Neural crest cell (in vitro differentiated cells): Measurements from ENCODE around the gene GPRC5C. TPM values are rescaled to one million over a fixed set of nuclear protein-coding genes. Genes with fewer than 3 reads are reported as not detected.
A peak's percentile ranks its signal among the peaks of the same experiment; 100 is the strongest.

ENCODE experiments used
- DNase-seq: peaks from one replicate; pipeline ENCODE4 v3.0.0; 2021; ENCODE audit warnings: low read depth, mixed read lengths, low spot score
- H3K27ac Mint-ChIP-seq: one replicate; pipeline ENCODE4 v1.8.0; 2021; ENCODE audit warnings: mild to moderate bottlenecking, mixed read lengths; ENCODE audit not compliant: unreplicated experiment
- H3K27me3 Mint-ChIP-seq: 2 replicates; pipeline ENCODE4 v1.8.0; 2021; ENCODE audit warnings: low read depth, mild to moderate bottlenecking, mixed read lengths
- H3K36me3 Mint-ChIP-seq: 2 replicates; pipeline ENCODE4 v1.8.0; 2021; ENCODE audit warnings: low read depth, mild to moderate bottlenecking, mixed read lengths
- H3K4me1 Mint-ChIP-seq: 2 replicates; pipeline ENCODE4 v1.8.0; 2021; ENCODE audit warnings: mixed read lengths
- H3K4me3 Mint-ChIP-seq: one replicate; pipeline ENCODE4 v1.8.0; 2021; ENCODE audit warnings: mild to moderate bottlenecking, mixed read lengths
- H3K9me3 Mint-ChIP-seq: 2 replicates; pipeline ENCODE4 v1.8.0; 2021; ENCODE audit warnings: mixed read lengths
- CTCF ChIP-seq: fragments of 200-600 bp; sonication (generic); conservative IDR thresholded peaks from 2 replicates; pipeline ENCODE4 v1.5.0; 2021; ENCODE audit warnings: antibody characterized with exemption, mild to moderate bottlenecking
- total RNA-seq: library from RNA; stranded (reverse); gene quantifications from 2 replicates; pipeline ENCODE4 v1.2.1, GENCODE V29; 2021

GPRC5C gene
- total RNA-seq, 1 donor from 2014 or later = 4.6 TPM

- Mint-ChIP-seq H3K27ac (no peak overlapping the region), H3K4me1 (peaks cover 44% of the 10 kb centered on the region), H3K27me3 (peaks cover 12% of the 10 kb centered on the region), H3K9me3 (no peaks in the 10 kb centered on the region), H3K4me3 (peak overlapping the region; percentile 82), H3K36me3 (no peaks in the 10 kb centered on the region)
- no peak for TF ChIP-seq CTCF
- DNase-seq = no peak
Measured at GRCh38 chr17:74452033-74452840, 20.3 kb downstream of the GPRC5C start.

GRCh38 chr17:74452841-74453661 lies 21.2 kb downstream of the GPRC5C start:
- peaks cover 48% of the 10 kb centered on the region for H3K4me1 Mint-ChIP-seq
- no peaks in the 10 kb centered on the region for H3K9me3 Mint-ChIP-seq
- H3K27me3 Mint-ChIP-seq = peaks cover 18% of the 10 kb centered on the region
- H3K27ac Mint-ChIP-seq = no peak overlapping the region
- no peak for DNase-seq
- H3K4me3 Mint-ChIP-seq = peak overlapping the region; percentile 82
- TF ChIP-seq CTCF = no peak
- no peaks in the 10 kb centered on the region for H3K36me3 Mint-ChIP-seq

- no peaks in the 10 kb centered on the region for H3K9me3 Mint-ChIP-seq
- H3K4me3 Mint-ChIP-seq = peak overlapping the region; percentile 82
- no peak overlapping the region for H3K27ac Mint-ChIP-seq
- H3K27me3 Mint-ChIP-seq = peaks cover 24% of the 10 kb centered on the region
- TF ChIP-seq CTCF = no peak
- peaks cover 48% of the 10 kb centered on the region for H3K4me1 Mint-ChIP-seq
- no peaks in the 10 kb centered on the region for H3K36me3 Mint-ChIP-seq
- no peak for DNase-seq
Measured at GRCh38 chr17:74453665-74454196, 21.8 kb downstream of the GPRC5C start.

GRCh38 chr17:74454197-74455024 lies 22.5 kb downstream of the GPRC5C start:
- Mint-ChIP-seq H3K27ac (peak overlapping the region; percentile 57), H3K9me3 (no peaks in the 10 kb centered on the region), H3K4me1 (peaks cover 48% of the 10 kb centered on the region), H3K4me3 (peak overlapping the region; percentile 72), H3K36me3 (no peaks in the 10 kb centered on the region), H3K27me3 (peaks cover 28% of the 10 kb centered on the region)
- peak; percentile 80 for DNase-seq
- peak; percentile 22 for TF ChIP-seq CTCF

- Mint-ChIP-seq H3K36me3 (no peaks in the 10 kb centered on the region), H3K4me1 (peaks cover 48% of the 10 kb centered on the region), H3K27ac (no peak overlapping the region), H3K27me3 (peaks cover 28% of the 10 kb centered on the region), H3K9me3 (no peaks in the 10 kb centered on the region), H3K4me3 (no peak overlapping the region)
- no peak for DNase-seq
- TF ChIP-seq CTCF = no peak
Measured at GRCh38 chr17:74455025-74455545, 23.2 kb downstream of the GPRC5C start.
